Prostate gland (tissue), 2 donors: ENCODE data around the gene NDST1. TPM values are rescaled to one million over a fixed set of nuclear protein-coding genes. Genes with fewer than 3 reads are reported as not detected.

Experiments
- DNase-seq: peaks from one replicate; pipeline ENCODE4 v3.0.0-alpha.2; 2019; ENCODE audit warnings: low spot score
- H3K27ac ChIP-seq, 2 donors: fragments of 200-600 bp; sonication (generic); 2 replicates each; pipeline ENCODE4 v1.5.1; 2017 to 2019
- H3K27me3 ChIP-seq: fragments of 200-600 bp; sonication (generic); replicated peaks from 2 replicates; pipeline ENCODE4 v1.5.1; 2019; ENCODE audit not compliant: insufficient read depth
- H3K36me3 ChIP-seq, 2 donors: fragments of 200-600 bp; sonication (generic); 1 replicate in 1 of 2; 2 replicates in 1 of 2; pipeline versions ENCODE4 v1.5.1 to v1.8.1; 2017 to 2019
- H3K4me1 ChIP-seq: fragments of 200-600 bp; sonication (generic); replicated peaks from 2 replicates; pipeline ENCODE4 v1.5.1; 2019
- H3K4me3 ChIP-seq, 2 donors: fragments of 200-600 bp; sonication (generic); 2 replicates each; pipeline ENCODE4 v1.5.1; 2017 to 2019
- H3K9me3 ChIP-seq: fragments of 200-600 bp; sonication (generic); 2 replicates; pipeline ENCODE4 v1.5.1; 2017
- POLR2A ChIP-seq: fragments of 450-650 bp; IDR thresholded peaks from one replicate; pipeline ENCODE4 v1.6.1; 2016; ENCODE audit warnings: antibody characterized with exemption, mild to moderate bottlenecking
- POLR2AphosphoS5 ChIP-seq: sonication (generic); formaldehyde crosslinking; IDR thresholded peaks from one replicate; pipeline ENCODE4 v1.6.1; 2017; ENCODE audit warnings: antibody characterized with exemption
- WGBS: methylation state at CpG from one replicate; pipeline ENCODE4 v1.1.5; 2018; 5-methylcytosine and 5-hydroxymethylcytosine counted together
- intact Hi-C: fragments of 100-400 bp; cut with DNase I; formaldehyde crosslinking; loops from one replicate; pipeline ENCODE4 v1.14.2; 2022
- total RNA-seq, 2 donors: library from RNA; depleted of rRNA; stranded (reverse); fragments of >200 nt; gene quantifications; one replicate each; pipeline ENCODE4 v1.1.0, GENCODE V29; 2016
- TF ChIP-seq, protein P1 (sequence below), 4 experiments: fragments of 200-600 bp in 2 of 4; fragments of 450-650 bp in 2 of 4; sonication (generic) in 2 of 4; IDR thresholded peaks; 1 replicate in 3 of 4; 2 replicates in 1 of 4; pipeline ENCODE4 v1.5.1; 2016 to 2019; ENCODE audit warnings: antibody characterized with exemption in 4 of 4, mild to moderate bottlenecking in 2 of 4, moderate library complexity in 2 of 4

The NDST1 gene
- total RNA-seq, 2 donors from 2014 or later: 65.8 to 175 TPM

- Histone ChIP-seq H3K9me3 (no peaks in the 10 kb centered on the region), H3K4me1 (peaks cover 4% of the 10 kb centered on the region), H3K27ac (no peak overlapping the region), H3K36me3 (peaks cover 5 to 19% of the 10 kb centered on the region in 2 donors), H3K4me3 (no peak overlapping the region), H3K27me3 (no peaks in the 10 kb centered on the region)
- peak; percentile 28 for TF ChIP-seq POLR2AphosphoS5
- TF ChIP-seq, protein P1, sequence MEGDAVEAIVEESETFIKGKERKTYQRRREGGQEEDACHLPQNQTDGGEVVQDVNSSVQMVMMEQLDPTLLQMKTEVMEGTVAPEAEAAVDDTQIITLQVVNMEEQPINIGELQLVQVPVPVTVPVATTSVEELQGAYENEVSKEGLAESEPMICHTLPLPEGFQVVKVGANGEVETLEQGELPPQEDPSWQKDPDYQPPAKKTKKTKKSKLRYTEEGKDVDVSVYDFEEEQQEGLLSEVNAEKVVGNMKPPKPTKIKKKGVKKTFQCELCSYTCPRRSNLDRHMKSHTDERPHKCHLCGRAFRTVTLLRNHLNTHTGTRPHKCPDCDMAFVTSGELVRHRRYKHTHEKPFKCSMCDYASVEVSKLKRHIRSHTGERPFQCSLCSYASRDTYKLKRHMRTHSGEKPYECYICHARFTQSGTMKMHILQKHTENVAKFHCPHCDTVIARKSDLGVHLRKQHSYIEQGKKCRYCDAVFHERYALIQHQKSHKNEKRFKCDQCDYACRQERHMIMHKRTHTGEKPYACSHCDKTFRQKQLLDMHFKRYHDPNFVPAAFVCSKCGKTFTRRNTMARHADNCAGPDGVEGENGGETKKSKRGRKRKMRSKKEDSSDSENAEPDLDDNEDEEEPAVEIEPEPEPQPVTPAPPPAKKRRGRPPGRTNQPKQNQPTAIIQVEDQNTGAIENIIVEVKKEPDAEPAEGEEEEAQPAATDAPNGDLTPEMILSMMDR (IDR thresholded peaks at IDR 0.05): peak; percentile 30 to 88 (median 63)
- no peak for TF ChIP-seq POLR2A
- 36% methylated on average over 8 of the region's 8 CpGs for WGBS
- DNase-seq: peak; percentile 56
- intact Hi-C loops: loop anchor here (5.0 kb wide), 1 partner anchor 82 kb away; no protein-coding TSS in a partner anchor
Observed at GRCh38 chr5:150544611-150545219, 36.8 kb downstream of the NDST1 start.

DNA sequence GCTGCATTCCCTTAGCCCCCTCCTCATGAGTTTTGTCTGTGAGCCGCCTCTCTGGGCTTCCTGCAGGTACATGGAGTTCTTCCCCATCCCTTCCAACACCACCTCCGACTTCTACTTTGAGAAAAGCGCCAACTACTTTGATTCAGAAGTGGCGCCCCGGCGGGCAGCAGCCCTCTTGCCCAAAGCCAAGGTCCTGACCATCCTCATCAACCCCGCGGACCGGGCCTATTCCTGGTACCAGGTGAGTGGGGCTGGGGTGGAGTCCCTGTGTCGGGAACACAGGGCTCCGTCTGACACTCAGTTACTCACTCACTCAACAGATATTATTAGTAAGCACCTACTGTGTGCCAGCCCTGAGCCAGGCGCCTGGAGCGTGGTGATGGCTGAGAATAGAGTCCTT, 37.3 kb downstream of the NDST1 start:
- intact Hi-C loops: no loop called here

DNA sequence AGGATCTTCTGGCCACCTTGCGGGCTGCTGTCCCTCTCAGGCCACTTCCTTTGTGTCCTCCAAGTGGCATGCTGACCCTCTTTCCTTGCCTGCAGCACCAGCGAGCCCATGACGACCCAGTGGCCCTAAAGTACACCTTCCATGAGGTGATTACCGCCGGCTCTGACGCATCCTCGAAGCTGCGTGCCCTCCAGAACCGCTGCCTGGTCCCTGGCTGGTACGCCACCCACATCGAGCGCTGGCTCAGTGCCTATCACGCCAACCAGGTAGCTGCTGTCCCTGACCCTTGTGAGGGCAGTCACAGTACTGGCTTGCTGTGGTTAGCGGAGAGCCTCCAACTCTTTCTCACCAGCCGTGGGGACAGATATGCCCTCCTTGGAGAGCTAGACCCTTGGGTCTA, 40.2 kb downstream of the NDST1 start:
- intact Hi-C loops: no loop called here
- no peaks in the 10 kb centered on the region for H3K4me1 ChIP-seq
- no peaks in the 10 kb centered on the region for H3K27me3 ChIP-seq
- H3K9me3 ChIP-seq: no peaks in the 10 kb centered on the region
- no peak for DNase-seq
- no peak overlapping the region for H3K27ac ChIP-seq
- no peak overlapping the region for H3K4me3 ChIP-seq
- no peak for TF ChIP-seq POLR2AphosphoS5
- TF ChIP-seq, protein P1 (IDR thresholded peaks at IDR 0.05): no peak
- no peak for TF ChIP-seq POLR2A
- H3K36me3 ChIP-seq: peaks cover 0 to 17% of the 10 kb centered on the region in 2 donors
- 92% methylated on average over 15 of the region's 15 CpGs for WGBS

More for the DNA sequence above, 37.3 kb downstream of the NDST1 start:
- no peaks in the 10 kb centered on the region for H3K9me3 ChIP-seq
- H3K4me3 ChIP-seq: no peak overlapping the region
- H3K4me1 ChIP-seq: peaks cover 4% of the 10 kb centered on the region
- DNase-seq: no peak
- peaks cover 1 to 19% of the 10 kb centered on the region in 2 donors for H3K36me3 ChIP-seq
- WGBS: 93% methylated on average over 13 of the region's 13 CpGs
- TF ChIP-seq POLR2A: no peak
- TF ChIP-seq, protein P1 (IDR thresholded peaks at IDR 0.05): no peak
- TF ChIP-seq POLR2AphosphoS5: no peak
- H3K27ac ChIP-seq: no peak overlapping the region
- no peaks in the 10 kb centered on the region for H3K27me3 ChIP-seq

- Histone ChIP-seq H3K9me3 (no peaks in the 10 kb centered on the region), H3K4me3 (no peak overlapping the region), H3K27me3 (no peaks in the 10 kb centered on the region), H3K4me1 (no peaks in the 10 kb centered on the region), H3K27ac (no peak overlapping the region), H3K36me3 (peaks cover 3 to 12% of the 10 kb centered on the region in 2 donors)
- TF ChIP-seq, protein P1 (IDR thresholded peaks at IDR 0.05): no peak
- no peak for TF ChIP-seq POLR2A
- no peak for TF ChIP-seq POLR2AphosphoS5
- DNase-seq: no peak
- intact Hi-C loops: no loop called here
- WGBS: 100% methylated on average over 1 of the region's 1 CpG
Observed at GRCh38 chr5:150549735-150550134, 41.8 kb downstream of the NDST1 start.

- WGBS: 69% methylated on average over 8 of the region's 8 CpGs
- Histone ChIP-seq H3K4me3 (no peak overlapping the region), H3K36me3 (peaks cover 3 to 7% of the 10 kb centered on the region in 2 donors), H3K4me1 (no peaks in the 10 kb centered on the region), H3K27me3 (no peaks in the 10 kb centered on the region), H3K9me3 (no peaks in the 10 kb centered on the region), H3K27ac (no peak overlapping the region)
- TF ChIP-seq POLR2AphosphoS5: no peak
- TF ChIP-seq, protein P1 (IDR thresholded peaks at IDR 0.05): no peak
- TF ChIP-seq POLR2A: no peak
- intact Hi-C loops: no loop called here
- no peak for DNase-seq
Observed at GRCh38 chr5:150550286-150550685, 42.4 kb downstream of the NDST1 start.
